AG20443 (cell line): Measurements from ENCODE around the gene PDCL3.

Source experiments
- DNase-seq: peaks from one replicate; pipeline ENCODE4 v3.0.0; 2012; ENCODE audit warnings: low spot score, mixed read lengths

PDCL3 gene

GRCh38 chr2:100562613-100563406 is at the start of gene PDCL3:
Gene PDCL3 (plus strand): TSS chr2:100562993. CDS start chr2:100563068, 75 bp downstream.
- DNase-seq, result peak; percentile 99

GRCh38 chr2:100513650-100514049 is 49.1 kb upstream of the PDCL3 start:
- no peak for DNase-seq

GRCh38 chr2:100517556-100517955 is 45.2 kb upstream of the PDCL3 start:
- DNase-seq, result no peak

- DNase-seq, result no peak
Observed at GRCh38 chr2:100518801-100519200, 44.0 kb upstream of the PDCL3 start.

- no peak for DNase-seq
Observed at GRCh38 chr2:100520224-100520623, 42.6 kb upstream of the PDCL3 start.

GRCh38 chr2:100522430-100522829 is 40.4 kb upstream of the PDCL3 start:
- no peak for DNase-seq

GRCh38 chr2:100524331-100524730 is 38.5 kb upstream of the PDCL3 start:
- no peak for DNase-seq

GRCh38 chr2:100526868-100527267 is 35.9 kb upstream of the PDCL3 start:
- DNase-seq, result no peak

- no peak for DNase-seq
Observed at GRCh38 chr2:100527440-100528015, 35.3 kb upstream of the PDCL3 start.

GRCh38 chr2:100529176-100529575 is 33.6 kb upstream of the PDCL3 start:
- no peak for DNase-seq

GRCh38 chr2:100529900-100530299 is 32.9 kb upstream of the PDCL3 start:
- no peak for DNase-seq

GRCh38 chr2:100535855-100536254 is 26.9 kb upstream of the PDCL3 start:
- DNase-seq, result no peak

GRCh38 chr2:100537918-100538317 is 24.9 kb upstream of the PDCL3 start:
- DNase-seq, result no peak

- DNase-seq, result no peak
Observed at GRCh38 chr2:100539221-100539620, 23.6 kb upstream of the PDCL3 start.

- DNase-seq, result no peak
Observed at GRCh38 chr2:100541404-100541803, 21.4 kb upstream of the PDCL3 start.

GRCh38 chr2:100542418-100542817 is 20.4 kb upstream of the PDCL3 start:
- no peak for DNase-seq

GRCh38 chr2:100544911-100545596 is 17.7 kb upstream of the PDCL3 start:
- no peak for DNase-seq

- no peak for DNase-seq
Observed at GRCh38 chr2:100546469-100546868, 16.3 kb upstream of the PDCL3 start.

- DNase-seq, result no peak
Observed at GRCh38 chr2:100548771-100549170, 14.0 kb upstream of the PDCL3 start.

GRCh38 chr2:100551303-100551702 is 11.5 kb upstream of the PDCL3 start:
- DNase-seq, result no peak

GRCh38 chr2:100554798-100555407 is 7.9 kb upstream of the PDCL3 start:
- DNase-seq, result no peak

GRCh38 chr2:100556746-100557145 is 6.0 kb upstream of the PDCL3 start:
- DNase-seq, result no peak
